Heart right ventricle (tissue), 16 donors: ENCODE results near the gene ADARB1. TPM values are rescaled to one million over a fixed set of nuclear protein-coding genes. Genes with fewer than 3 reads are reported as not detected.

Experiments
- ATAC-seq, 8 donors: fragments of 200-7000 bp; cut with Tn5 transposase; one replicate each; pipeline ENCODE4 v1.9.1; 2020; ENCODE audit warnings: mild to moderate bottlenecking in 8 of 8, moderate library complexity in 8 of 8, moderate number of reproducible peaks in 1 of 8
- DNase-seq, 2 donors: peaks; one replicate each; pipeline ENCODE4 v3.0.0-alpha.2; 2020
- H3K27ac ChIP-seq, 10 donors: fragments of 200-600 bp; sonication (generic) in 2 of 10; one replicate each; pipeline versions ENCODE4 v1.5.0 to v1.8.0; 2020 to 2022; ENCODE audit warnings: mild to moderate bottlenecking in 3 of 10
- H3K27me3 ChIP-seq, 7 donors: fragments of 200-600 bp; one replicate each; pipeline ENCODE4 v1.8.0; 2021 to 2022; ENCODE audit warnings: mild to moderate bottlenecking in 2 of 7
- H3K36me3 ChIP-seq, 9 donors: fragments of 200-600 bp; sonication (generic) in 1 of 9; one replicate each; pipeline versions ENCODE4 v1.5.0 to v1.8.0; 2020 to 2022; ENCODE audit warnings: mild to moderate bottlenecking in 2 of 9
- H3K4me1 ChIP-seq, 9 donors: fragments of 200-600 bp; sonication (generic) in 1 of 9; one replicate each; pipeline versions ENCODE4 v1.5.0 to v1.8.0; 2020 to 2022; ENCODE audit warnings: mild to moderate bottlenecking in 4 of 9
- H3K4me3 ChIP-seq, 10 donors: fragments of 200-600 bp; sonication (generic) in 2 of 10; one replicate each; pipeline versions ENCODE4 v1.5.0 to v1.8.0; 2020 to 2022; ENCODE audit warnings: mild to moderate bottlenecking in 7 of 10, moderate library complexity in 2 of 10
- H3K9me3 ChIP-seq, 11 donors: fragments of 200-600 bp in 10 of 11; sonication (generic) in 2 of 11; one replicate each; pipeline versions ENCODE4 v1.5.0 to v1.8.0; 2013 to 2022; ENCODE audit warnings: mild to moderate bottlenecking in 2 of 11, control low read depth in 1 of 11, moderate library complexity in 1 of 11
- WGBS, 2 donors: extraction: QIAGEN DNeasy Blood & Tissue Kit; methylation state at CpG; one replicate each; pipeline ENCODE4 v1.1.7; 2013; ENCODE audit warnings: inconsistent platforms in 1 of 2; 5-methylcytosine and 5-hydroxymethylcytosine counted together
- intact Hi-C, 10 donors: fragments of 100-400 bp; cut with DNase I; formaldehyde crosslinking; loops; one replicate each; pipeline versions ENCODE4 v1.11.1 to v1.14.2; 2022
- polyA plus RNA-seq, 2 donors: library from polyadenylated mRNA; stranded (reverse); fragments of 200-250 nt; gene quantifications; one replicate each; pipeline ENCODE4 v1.2.3, GENCODE V29; 2013
- total RNA-seq, 10 donors: library from RNA; stranded (reverse); fragmentation: NEBNext Ultra II Directional in 3 of 10; extraction: Animal tissue kit (Norgen Biotek cat#: 25700) in 3 of 10; gene quantifications; one replicate each; pipeline versions ENCODE4 v1.2.1 to v1.2.4, GENCODE V29; 2021 to 2023
- TF ChIP-seq, protein P1 (sequence below), 9 donors: fragments of 200-600 bp; sonication (generic) in 2 of 9; IDR thresholded peaks; one replicate each; pipeline versions ENCODE4 v1.5.0 to v1.8.0; 2021 to 2022; ENCODE audit warnings: antibody characterized with exemption in 9 of 9, mild to moderate bottlenecking in 5 of 9, moderate library complexity in 1 of 9
- donor health status: Arrhythmogenic right ventricular cardiomyopathy.
- donor health status: ischemic (EF 13 %, LVEDD 7.1; RV severe dilation, severe dysfunction).
- donor health status: healthy with polysubstance abuse.
- donor health status: DM: no; HTN: yes; CAD: no.
- donor health status: DM: no; HTN: no; CAD: no.
- donor health status: ischemic (EF 25% LVEDD 6.9; RV normal size, moderate dysfunction).
- donor health status: ischemic (EF 25% LVEDD 5.7; RV mildly dilated, moderate dysfunction).
- donor health status: healthy.
- donor health status: DM: yes; HTN: yes; CAD: no.
- donor health status: Ischemic cardiomyopathy.
- donor health status: ischemic (EF 35%, LVEDD 5.7; RV mildly dilated, moderate dysfunction).
- donor health status: nonischemic (EF 11% LVEDD 7.7; RV severe dilation, severe dysfunction).
- donor health status: DM: yes; HTN: yes; CAD: no.
- donor health status: PGD.
- donor health status: ischemic (EF 29% LVEDD 5.4; RV normal size, mild dysfunction).
- donor health status: nonischemic (EF 23%, LVEDD 6.1; RV moderate dilation, normal function).

Gene ADARB1
- total and polyA plus RNA-seq, 12 donors = 7.4 to 21.2 (median 13.5) TPM

DNA sequence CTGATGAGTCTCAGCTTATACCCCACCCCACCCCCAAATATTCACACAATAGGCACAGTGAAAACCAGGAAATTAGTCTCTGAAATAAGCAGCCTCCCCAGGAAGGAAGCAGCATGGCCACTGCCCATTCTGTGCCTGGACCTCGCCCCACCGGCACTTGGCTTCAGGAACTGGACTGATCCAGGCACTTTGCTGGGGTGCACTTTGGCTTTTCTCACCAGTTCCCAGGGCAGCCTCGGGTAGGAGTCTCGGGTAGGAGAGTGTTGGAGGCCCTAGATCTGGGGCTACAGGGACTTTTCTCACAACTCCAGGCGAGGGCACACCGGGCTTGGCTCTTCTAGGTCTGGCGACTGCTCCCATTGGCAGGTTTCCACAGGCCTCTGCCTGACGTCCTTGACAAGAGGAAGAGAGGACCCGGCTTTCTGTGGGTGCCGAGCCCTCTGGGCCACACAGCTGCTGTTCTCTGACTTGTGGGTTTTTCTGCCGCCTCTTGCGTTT is 18.7 kb downstream of the ADARB1 start:
- DNase-seq (peak; percentile 54 to 64), ATAC-seq (peak; percentile 48 to 79 (median 71))
- Histone ChIP-seq H3K27ac (peak overlapping the region; percentile 36 to 93 (median 76)), H3K4me1 (peaks cover 8 to 85% (median 64%) of the 10 kb centered on the region in 9 donors), H3K36me3 (no peaks in the 10 kb centered on the region), H3K27me3 (no peaks in the 10 kb centered on the region), H3K4me3 (peak overlapping the region in 8 of 10 donors; percentile 4 to 44 (median 40)), H3K9me3 (no peaks in the 10 kb centered on the region)
- intact Hi-C loops = loop anchor here in 3 of 10 donors (2.0 to 5.0 kb wide), 2 partner anchors 34 to 44 kb away; no protein-coding TSS in a partner anchor
- TF ChIP-seq, protein P1, sequence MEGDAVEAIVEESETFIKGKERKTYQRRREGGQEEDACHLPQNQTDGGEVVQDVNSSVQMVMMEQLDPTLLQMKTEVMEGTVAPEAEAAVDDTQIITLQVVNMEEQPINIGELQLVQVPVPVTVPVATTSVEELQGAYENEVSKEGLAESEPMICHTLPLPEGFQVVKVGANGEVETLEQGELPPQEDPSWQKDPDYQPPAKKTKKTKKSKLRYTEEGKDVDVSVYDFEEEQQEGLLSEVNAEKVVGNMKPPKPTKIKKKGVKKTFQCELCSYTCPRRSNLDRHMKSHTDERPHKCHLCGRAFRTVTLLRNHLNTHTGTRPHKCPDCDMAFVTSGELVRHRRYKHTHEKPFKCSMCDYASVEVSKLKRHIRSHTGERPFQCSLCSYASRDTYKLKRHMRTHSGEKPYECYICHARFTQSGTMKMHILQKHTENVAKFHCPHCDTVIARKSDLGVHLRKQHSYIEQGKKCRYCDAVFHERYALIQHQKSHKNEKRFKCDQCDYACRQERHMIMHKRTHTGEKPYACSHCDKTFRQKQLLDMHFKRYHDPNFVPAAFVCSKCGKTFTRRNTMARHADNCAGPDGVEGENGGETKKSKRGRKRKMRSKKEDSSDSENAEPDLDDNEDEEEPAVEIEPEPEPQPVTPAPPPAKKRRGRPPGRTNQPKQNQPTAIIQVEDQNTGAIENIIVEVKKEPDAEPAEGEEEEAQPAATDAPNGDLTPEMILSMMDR (IDR thresholded peaks at IDR 0.05) = no peak
- 27 to 33% methylated on average over 12 of the region's 12 CpGs for whole genome bisulfite sequencing, 2 donors

DNA sequence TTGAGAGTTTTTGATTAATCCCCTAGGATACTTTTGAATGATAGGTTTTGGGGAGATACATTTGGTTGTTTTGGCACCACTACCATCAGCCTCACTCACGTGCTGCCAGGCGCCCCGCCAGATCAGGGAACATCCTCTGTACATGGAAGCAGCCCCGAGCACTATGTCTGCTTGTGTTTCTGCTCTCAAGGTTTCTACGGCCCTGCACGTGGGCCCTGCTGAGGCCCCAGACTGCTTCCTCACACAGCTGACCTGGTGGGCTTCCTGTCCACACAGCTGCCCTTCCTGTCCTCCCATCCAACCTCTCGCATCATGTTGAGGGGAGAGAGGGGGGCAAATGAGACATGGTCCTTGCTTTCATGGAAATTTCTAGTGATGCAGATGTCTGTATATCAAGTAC is 20.0 kb downstream of the ADARB1 start:
- intact Hi-C loops = loop anchor here in 2 of 10 donors (5.0 kb wide), 1 partner anchor 33 kb away; no protein-coding TSS in a partner anchor
- TF ChIP-seq, protein P1 (IDR thresholded peaks at IDR 0.05) = no peak
- Histone ChIP-seq H3K4me3 (peak overlapping the region in 3 of 10 donors; percentile 39 to 44 (median 42)), H3K9me3 (no peaks in the 10 kb centered on the region), H3K36me3 (no peaks in the 10 kb centered on the region), H3K4me1 (peaks cover 13 to 98% (median 67%) of the 10 kb centered on the region in 9 donors), H3K27me3 (no peaks in the 10 kb centered on the region), H3K27ac (peak overlapping the region in 8 of 10 donors; percentile 16 to 93 (median 77))
- WGBS, 2 donors = 44 to 47% methylated on average over 7 of the region's 7 CpGs
- ATAC-seq (peak in 7 of 8 donors; percentile 18 to 69 (median 47)), DNase-seq (no peak)

DNA sequence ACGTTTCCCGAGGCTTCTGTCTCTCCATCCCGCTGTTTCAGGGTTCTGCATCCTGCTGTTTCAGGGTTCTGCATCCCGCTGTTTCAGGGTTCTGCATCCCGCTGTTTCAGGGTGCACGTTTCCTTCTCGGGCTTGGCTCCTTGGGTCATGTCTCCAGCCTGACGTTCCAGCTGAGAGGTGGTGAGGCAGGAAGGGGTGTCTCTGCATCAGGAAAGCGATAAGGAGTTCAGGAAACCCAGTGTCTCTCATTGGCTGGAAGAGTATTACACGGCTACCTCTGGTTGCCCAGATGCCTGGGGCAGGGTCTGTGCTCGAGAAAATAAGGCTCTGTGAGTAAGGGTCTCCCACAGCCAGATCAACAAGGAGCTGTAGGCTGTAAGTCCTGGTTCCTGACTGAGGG is 21.1 kb downstream of the ADARB1 start:
- peak overlapping the region in 8 of 10 donors; percentile 10 to 93 (median 77) for H3K27ac ChIP-seq
- ATAC-seq (peak in 1 of 8 donors; percentile 22), DNase-seq (no peak)
- peaks cover 13 to 96% (median 67%) of the 10 kb centered on the region in 9 donors for H3K4me1 ChIP-seq
- intact Hi-C loops = no loop called here
- no peaks in the 10 kb centered on the region for H3K36me3 ChIP-seq
- no peaks in the 10 kb centered on the region for H3K9me3 ChIP-seq
- no peak overlapping the region for H3K4me3 ChIP-seq
- H3K27me3 ChIP-seq = no peaks in the 10 kb centered on the region
- TF ChIP-seq, protein P1 (IDR thresholded peaks at IDR 0.05) = no peak
- 64 to 67% methylated on average over 11 of the region's 11 CpGs for WGBS, 2 donors

DNA sequence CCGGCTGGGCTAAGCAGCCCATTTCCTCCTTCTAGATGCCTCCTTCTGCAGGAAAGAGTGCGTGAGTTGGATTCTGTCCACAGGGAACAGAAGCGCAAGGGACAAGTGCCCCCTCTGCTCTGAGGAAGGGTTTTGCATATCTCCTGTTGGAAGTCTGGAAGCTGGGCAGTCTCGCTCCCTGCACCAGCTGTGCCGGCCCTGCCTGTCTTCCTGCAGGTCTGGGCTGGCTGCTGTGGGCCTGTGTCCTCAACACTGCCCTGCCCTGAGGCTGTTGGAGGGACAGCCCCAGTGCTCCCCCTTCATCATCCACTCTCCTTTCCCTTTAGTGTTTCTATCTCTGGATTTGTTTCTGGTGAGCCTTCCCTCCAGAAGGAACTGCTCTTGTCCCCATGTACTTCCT is 21.8 kb downstream of the ADARB1 start:
- 23 to 42% methylated on average over 5 of the region's 5 CpGs for WGBS, 2 donors
- no peak for ATAC-seq
- peak overlapping the region in 8 of 10 donors; percentile 10 to 93 (median 63) for H3K27ac ChIP-seq
- intact Hi-C loops = no loop called here
- H3K36me3 ChIP-seq = no peaks in the 10 kb centered on the region
- no peaks in the 10 kb centered on the region for H3K27me3 ChIP-seq
- H3K9me3 ChIP-seq = no peaks in the 10 kb centered on the region
- H3K4me3 ChIP-seq = no peak overlapping the region
- peaks cover 13 to 93% (median 65%) of the 10 kb centered on the region in 9 donors for H3K4me1 ChIP-seq
- TF ChIP-seq, protein P1 (IDR thresholded peaks at IDR 0.05) = no peak
- DNase-seq = no peak
